Stimulated activated CD8-positive, alpha-beta memory T cell treated with anti-CD3 and anti-CD28 coated beads, Interleukin-2, amount 100 ng/mL, for 48 hours (primary cell): Measurements from ENCODE around the gene PHTF1.

ENCODE experiments used
- DNase-seq, 2 donors: peaks; one replicate each; pipeline ENCODE4 v3.0.0-alpha.2; 2020; ENCODE audit warnings: low read depth in 2 of 2

The PHTF1 gene

GRCh38 chr1:113665071-113665470, 94.2 kb downstream of the PHTF1 start:
- no peak for DNase-seq

DNA sequence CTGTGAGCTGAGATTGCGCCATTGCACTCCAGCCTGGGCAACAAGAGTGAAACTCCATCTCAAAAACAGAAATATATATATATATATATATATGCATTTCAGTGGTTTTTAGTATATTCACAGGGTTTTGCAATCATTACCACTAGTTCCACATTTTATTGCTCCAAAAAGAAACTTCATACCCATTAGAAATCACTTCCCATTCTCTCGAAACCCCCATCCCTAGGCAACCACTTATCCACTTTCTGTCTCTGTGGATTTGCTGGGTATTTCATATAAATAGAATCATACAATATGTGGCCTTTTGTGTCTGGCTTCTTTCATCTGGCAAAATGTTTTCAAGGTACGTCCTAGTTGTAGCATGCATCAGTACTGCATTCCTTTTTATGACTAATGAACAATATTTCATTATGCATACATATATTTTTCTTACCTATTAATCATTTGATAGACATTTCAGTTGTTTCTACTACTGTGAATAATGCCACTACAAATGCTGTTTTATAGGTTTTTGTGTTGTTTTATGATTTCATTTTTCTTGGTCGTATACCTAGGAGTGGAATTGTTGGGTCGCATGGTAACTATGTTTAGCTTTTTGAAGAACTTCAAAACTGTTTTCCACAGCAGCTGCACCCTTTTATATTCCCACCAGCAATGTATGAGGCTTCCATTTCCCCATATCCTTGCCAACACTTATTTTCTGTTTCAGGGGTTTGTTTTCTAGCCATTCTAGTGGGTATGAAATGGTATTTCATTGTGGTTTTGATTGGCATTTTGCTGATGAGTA, 95.9 kb downstream of the PHTF1 start:
- no peak for DNase-seq

GRCh38 chr1:113662101-113662500, 97.2 kb downstream of the PHTF1 start:
- no peak for DNase-seq

- no peak for DNase-seq
These were observed 99.2 kb downstream of the PHTF1 start for GRCh38 chr1:113660088-113660487.

DNA sequence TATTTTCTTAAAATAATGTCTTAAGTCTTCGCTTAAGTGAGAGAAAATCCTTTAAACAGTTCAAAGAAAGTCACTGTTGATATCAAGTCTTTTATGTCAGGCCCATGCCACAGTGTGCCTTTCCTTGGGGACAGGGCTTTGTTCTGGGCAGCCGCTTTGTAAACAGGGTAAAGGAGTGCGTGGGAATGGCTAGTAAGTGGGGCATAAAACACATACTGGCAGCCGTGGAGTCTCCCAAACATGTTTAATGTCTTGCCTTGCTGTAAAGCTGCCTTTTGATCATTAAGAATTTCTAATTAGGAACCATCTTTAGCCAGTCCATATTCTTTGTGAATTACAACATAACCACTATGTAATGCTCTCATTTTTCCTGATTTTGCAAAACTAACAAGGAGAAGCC, 99.7 kb downstream of the PHTF1 start:
- DNase-seq: no peak

DNA sequence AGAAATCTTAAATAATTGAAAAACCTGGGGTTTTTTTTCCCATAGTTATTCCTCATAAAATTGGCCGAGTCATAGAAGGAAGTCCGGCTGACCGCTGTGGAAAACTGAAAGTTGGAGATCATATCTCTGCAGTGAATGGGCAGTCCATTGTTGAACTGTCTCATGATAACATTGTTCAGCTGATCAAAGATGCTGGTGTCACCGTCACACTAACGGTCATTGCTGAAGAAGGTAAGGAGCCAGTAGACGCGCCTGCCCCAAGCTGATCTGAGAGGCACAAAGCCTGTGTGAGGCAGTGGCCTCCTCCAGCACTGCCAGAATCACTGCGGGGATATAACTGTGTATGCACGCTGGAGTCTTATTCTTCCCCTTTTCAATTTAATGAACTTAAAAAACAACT, 100.3 kb downstream of the PHTF1 start:
- DNase-seq: no peak

DNA sequence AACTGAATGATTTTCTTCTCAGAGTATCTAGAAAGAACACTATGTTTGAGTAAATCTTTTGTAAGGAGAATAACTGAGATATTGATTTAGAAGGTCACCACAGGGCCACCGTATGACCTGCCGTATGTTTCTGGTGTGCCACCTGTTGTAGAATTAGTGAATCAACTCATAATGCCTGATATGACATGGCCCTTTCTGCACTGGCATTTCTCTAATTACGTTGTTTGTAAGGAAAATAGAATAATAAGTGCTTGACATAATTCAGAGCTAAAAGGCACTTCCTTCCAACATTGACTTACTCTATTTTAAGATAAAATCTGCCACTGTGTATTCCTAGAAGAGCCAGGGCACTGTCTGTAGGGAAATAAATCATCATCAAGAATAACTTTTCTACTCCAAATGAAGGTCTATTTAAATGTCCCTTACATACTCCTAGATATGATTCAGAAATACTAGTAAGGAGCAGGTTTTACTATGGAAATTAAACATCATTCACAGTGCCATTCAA, 101.7 kb downstream of the PHTF1 start:
- no peak for DNase-seq

GRCh38 chr1:113657126-113657525, 102.2 kb downstream of the PHTF1 start:
- DNase-seq: no peak

DNA sequence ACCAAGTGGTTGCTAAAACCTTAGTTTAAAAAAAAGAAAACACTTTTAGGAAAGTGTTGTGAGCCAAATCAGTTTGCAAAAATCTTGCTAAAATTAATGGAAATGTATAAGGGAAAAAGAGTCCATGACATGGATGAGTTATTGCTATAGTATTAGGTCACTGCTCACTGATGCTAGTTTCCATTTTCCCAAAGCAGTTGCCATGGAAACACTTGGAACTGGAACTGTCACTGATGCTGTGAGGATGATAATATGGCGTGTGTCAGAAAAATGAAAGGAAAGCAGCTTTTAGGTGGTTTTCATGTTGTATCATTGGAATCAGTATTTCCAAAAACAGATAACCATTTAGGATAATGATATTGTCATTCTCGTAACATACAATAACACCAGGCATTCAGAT, 104.4 kb downstream of the PHTF1 start:
- DNase-seq: no peak

DNA sequence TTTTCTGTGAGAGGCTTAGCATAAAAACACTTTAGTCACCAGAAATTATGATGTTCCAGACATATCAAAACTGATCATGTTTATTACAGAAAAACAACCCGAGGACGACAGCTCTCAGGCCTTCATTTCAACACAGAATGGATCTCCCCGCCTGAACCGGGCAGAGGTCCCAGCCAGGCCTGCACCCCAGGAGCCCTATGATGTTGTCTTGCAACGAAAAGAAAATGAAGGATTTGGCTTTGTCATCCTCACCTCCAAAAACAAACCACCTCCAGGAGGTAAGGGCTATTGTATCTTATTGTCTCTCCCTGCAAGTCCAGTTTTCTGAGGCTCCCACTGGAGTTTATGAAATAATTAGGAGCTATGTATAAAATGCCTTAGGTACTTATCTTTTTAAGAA, 105.5 kb downstream of the PHTF1 start:
- DNase-seq: no peak

GRCh38 chr1:113652771-113653170, 106.5 kb downstream of the PHTF1 start:
- DNase-seq: no peak

DNA sequence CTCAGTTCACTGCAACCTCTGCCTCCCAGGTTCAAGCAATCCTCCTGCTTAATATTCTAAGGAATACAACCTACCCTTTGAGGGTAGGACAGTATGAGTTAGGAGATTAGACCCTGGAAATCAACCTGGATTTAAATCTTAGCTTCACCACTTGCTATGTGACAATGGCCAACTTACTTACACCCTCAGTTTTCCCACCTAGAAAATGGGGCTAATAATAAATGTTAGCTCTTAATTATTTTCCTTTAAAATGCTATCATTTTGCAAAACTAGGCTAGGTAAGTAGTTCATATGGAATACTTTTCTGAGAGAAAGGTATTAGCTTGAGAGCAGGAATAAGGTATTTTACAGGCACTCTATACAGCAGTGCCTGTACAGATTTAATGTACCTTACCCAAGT, 110.8 kb downstream of the PHTF1 start:
- DNase-seq: no peak

DNA sequence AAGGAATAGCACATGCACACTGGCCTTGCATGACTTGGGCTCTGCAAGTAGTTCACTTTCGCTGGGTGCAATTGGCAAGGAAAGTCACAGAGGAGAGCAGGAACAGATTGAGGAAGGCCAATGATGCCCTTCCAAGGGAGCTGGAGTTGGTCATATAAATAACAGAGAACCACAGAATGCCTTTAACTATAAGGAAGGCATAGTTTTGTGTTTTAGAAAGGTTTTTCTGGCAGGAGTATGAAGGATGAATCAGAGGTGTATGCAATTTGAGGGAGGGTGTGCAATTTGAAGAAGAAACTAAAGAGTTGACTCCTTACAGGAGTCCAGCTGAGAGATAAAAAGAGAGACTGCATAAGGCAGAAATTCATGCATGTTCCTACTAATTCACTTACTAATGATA, 112.1 kb downstream of the PHTF1 start:
- no peak for DNase-seq
